Astrocyte of the cerebellum (primary cell): ENCODE measurements around the gene RPS27L.

ENCODE experiments used
- DNase-seq: peaks from one replicate; pipeline ENCODE4 v3.0.0-alpha.2; 2011; ENCODE audit warnings: low read depth
- H3K4me3 ChIP-seq: 2 replicates; pipeline ENCODE4 v1.5.1; 2011; ENCODE audit warnings: mild to moderate bottlenecking, low read depth, low read length, moderate library complexity
- in situ Hi-C: cut with HindIII; loops from 2 replicates; pipeline ENCODE4 v1.10.0; 2017; ENCODE audit warnings: low sequenced_read_pairs
- TF ChIP-seq, protein P1 (sequence below): IDR thresholded peaks from 2 replicates; pipeline ENCODE4 v1.5.1; 2012; ENCODE audit warnings: low read length, low read depth, moderate library complexity, mild to moderate bottlenecking; ENCODE audit errors: missing control alignments

RPS27L gene

DNA sequence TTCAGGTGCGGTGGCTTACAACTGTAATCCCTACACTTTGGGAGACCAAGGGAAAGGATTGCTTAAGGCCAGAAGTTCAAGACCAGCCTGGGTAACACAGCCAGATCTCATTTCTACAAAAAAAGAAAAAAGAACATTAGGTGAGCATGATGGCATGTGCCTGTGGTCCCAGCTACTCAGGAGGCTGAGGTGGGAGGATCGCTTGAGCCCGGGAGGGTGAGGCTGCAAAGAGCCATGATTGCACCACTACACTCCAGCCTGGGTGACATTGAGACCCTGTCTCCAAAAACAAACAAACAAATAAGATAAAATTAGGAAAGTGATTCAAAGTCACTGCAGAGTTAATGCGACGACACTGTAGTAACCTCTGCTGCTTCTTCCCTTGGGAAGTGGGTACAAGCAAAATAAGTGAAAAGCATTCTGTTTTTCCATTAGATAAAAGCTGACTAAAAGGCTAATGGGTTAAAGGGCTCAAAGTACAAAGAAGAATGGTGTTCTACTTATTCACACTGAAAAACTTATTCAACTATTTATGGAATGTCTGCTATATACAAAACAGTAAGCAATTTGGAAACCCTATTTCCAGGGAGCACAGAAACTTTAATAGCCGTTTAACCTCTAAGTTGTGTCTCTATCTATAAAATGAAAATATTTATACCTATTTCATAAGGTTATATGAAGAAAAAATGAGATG, 8.0 kb upstream of the RPS27L start:
- in situ Hi-C loops = no loop called here
- no peak for DNase-seq
- H3K4me3 ChIP-seq = no peak overlapping the region
- TF ChIP-seq, protein P1, sequence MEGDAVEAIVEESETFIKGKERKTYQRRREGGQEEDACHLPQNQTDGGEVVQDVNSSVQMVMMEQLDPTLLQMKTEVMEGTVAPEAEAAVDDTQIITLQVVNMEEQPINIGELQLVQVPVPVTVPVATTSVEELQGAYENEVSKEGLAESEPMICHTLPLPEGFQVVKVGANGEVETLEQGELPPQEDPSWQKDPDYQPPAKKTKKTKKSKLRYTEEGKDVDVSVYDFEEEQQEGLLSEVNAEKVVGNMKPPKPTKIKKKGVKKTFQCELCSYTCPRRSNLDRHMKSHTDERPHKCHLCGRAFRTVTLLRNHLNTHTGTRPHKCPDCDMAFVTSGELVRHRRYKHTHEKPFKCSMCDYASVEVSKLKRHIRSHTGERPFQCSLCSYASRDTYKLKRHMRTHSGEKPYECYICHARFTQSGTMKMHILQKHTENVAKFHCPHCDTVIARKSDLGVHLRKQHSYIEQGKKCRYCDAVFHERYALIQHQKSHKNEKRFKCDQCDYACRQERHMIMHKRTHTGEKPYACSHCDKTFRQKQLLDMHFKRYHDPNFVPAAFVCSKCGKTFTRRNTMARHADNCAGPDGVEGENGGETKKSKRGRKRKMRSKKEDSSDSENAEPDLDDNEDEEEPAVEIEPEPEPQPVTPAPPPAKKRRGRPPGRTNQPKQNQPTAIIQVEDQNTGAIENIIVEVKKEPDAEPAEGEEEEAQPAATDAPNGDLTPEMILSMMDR = no peak

DNA sequence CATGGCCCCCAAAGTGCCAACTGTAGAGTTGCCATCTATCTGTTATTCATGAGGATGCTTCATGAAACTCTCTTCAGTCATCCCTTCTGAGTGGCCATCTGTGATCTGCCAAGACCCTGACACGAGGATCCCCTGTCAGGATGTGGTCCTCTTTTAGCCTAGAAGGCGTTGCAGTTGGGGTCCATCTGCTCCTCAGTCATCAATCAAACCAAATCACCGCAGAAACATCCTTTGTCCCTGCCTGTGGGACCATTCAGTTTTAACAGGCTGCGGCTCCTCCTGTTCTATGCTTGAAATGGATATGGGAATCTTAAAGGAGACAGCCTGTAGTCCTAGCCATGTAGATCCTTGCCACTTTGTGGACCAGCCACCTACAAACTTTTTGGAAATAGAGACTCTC, 5.9 kb upstream of the RPS27L start:
- TF ChIP-seq, protein P1 = no peak
- in situ Hi-C loops = no loop called here

DNA sequence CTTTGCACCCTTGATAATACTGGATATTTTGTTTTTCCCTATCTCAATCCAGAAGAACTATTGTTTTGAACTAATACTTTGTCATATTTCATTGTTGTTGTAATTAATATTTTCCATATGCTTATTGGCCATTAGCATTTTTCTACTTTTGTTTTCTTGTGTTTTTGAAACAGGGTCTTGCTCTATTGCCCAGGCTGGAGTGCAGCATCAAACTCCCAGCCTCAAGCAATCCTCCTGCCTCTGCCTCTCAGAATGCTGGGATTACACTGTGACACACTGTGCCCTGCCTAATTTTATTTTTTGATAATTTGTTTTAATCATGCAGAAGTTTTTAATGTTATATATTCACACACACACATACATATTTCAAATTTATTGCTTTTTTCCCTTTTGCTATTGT, 3.4 kb upstream of the RPS27L start:
- in situ Hi-C loops = no loop called here
- no peak for DNase-seq
- H3K4me3 ChIP-seq = no peak overlapping the region
- TF ChIP-seq, protein P1 = no peak

More for the DNA sequence above, 5.9 kb upstream of the RPS27L start:
- no peak for DNase-seq
- no peak overlapping the region for H3K4me3 ChIP-seq

DNA sequence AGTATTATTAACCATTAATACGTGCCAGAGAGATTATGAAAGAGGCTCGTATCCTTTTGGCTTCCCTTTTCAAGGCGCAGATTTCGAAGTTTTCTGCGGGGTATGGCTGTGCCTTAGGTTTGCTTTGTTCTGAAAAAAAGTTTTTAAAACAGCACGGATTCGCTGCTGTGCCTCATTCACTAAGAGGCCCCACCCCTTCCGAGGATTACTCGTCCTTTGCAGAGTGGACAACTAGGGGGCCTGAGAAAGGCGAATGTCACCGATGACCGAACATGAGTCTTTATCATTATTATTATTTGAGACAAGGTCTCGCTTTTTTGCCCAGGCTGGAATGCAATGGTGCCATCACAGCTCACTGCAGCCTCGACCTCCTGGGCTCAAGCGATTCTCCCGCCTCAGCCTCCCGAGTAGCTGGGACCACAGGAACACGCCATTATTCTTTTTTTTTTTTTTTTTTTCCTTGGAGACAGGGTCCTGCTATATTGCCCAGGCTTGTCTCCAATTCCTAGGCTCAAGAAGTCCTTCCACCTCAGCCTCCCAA, 684 bp upstream of the RPS27L start:
- H3K4me3 ChIP-seq = peak overlapping the region; percentile 94
- TF ChIP-seq, protein P1 = peak; percentile 25
- in situ Hi-C loops = no loop called here
- peak; percentile 53 for DNase-seq

- DNase-seq = no peak
- in situ Hi-C loops = no loop called here
- TF ChIP-seq, protein P1 = no peak
- peak overlapping the region; percentile 94 for H3K4me3 ChIP-seq
Observed at GRCh38 chr15:63156755-63157117, 541 bp downstream of the RPS27L start.

- TF ChIP-seq, protein P1 = no peak
- DNase-seq = no peak
- in situ Hi-C loops = no loop called here
- peak overlapping the region; percentile 94 for H3K4me3 ChIP-seq
Observed at GRCh38 chr15:63156086-63156710, 1.1 kb downstream of the RPS27L start.
